Fibroblast of skin of back (primary cell): Measurements from ENCODE around the gene TMEM209. TPM values are rescaled to one million over a fixed set of nuclear protein-coding genes. Genes with fewer than 3 reads are reported as not detected.
A peak's percentile ranks its signal among the peaks of the same experiment; 100 is the strongest.
"Not testable (repeated sequence)": the region's sequence is repeated elsewhere in the genome, so short reads cannot be mapped to it uniquely, and the experiment has no call there.

Experiments used
- DNase-seq: peaks from one replicate; pipeline ENCODE4 v3.0.0-alpha.2; 2013
- polyA plus RNA-seq, 2 experiments: library from polyadenylated mRNA; unstranded; fragments of 120-200 nt; gene quantifications; one replicate each; pipeline ENCODE4 v1.2.1, GENCODE V29; 2013; ENCODE audit not compliant: insufficient read length in 2 of 2

The TMEM209 gene
- polyA plus RNA-seq (2013, experiment 1 of 2; ENCODE audit: insufficient read length), result 10.8 TPM
- polyA plus RNA-seq (2013, experiment 2 of 2; ENCODE audit: insufficient read length), result 7.7 TPM

DNA sequence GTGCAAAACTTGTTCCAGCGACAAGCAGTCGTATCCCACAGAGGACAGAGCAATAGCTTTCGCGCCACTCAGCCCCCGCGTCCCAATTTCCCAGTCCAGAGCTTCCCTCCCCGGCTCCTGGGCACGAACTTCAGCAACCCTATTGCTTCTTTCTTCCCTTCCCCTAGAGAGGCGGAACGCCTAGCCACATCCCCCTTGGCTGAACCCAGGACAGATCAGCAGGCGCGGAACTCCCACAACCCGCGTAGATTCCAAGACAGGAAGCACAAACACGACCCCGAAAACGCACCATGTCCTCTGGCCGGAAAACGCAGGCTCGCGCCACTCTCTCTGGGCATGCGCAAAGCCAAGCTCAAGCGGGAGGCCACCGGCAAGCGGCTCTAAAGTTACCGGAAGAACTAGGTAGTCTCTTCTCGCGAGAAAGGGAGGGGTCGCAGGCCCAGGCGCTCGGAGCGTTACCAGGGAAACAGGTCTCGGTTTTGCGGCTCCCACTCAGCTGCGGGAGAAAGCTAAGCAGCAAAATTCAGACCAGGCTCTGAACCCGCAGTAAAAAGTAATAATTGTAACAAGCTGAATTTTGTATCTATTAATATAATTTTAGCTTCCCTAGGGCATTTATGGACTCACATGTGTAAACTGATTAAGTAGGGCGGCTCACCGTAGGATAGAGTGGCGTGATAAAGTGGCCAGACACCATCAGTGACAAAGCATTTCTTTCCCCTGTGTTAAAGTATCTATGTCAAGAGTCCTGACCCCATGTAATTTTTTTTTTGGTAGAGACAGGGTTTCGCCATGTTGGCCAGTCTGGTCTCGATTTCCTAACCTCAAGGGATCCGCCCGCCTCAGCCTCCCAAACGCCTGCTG, at the start of gene TMEM209:
TMEM209 (minus strand) TSS at position 323 of the 864 bp plus-strand sequence; CDS start at position 292, 31 bp downstream.
- peak; percentile 97 for DNase-seq

DNA sequence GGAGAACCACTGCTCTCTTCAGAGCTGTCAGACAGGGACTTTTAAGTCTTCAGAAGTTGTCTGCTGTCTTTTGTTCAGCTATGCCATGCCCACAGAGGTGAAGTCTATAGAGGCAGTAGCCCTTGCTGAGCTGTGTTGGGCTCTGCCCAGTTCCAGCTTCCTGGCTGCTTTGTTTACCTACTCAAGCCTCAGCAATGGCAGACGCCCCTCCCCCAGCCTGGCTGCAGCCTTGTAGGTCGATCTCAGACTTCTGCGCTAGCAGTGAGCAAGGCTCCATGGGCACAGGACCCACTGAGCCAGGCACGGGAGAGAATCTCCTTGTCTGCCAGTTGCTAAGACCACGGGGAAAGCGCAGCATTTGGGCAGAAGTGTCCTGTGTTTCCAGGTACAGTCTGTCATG, 49.3 kb upstream of the TMEM209 start:
- no peak for DNase-seq

DNA sequence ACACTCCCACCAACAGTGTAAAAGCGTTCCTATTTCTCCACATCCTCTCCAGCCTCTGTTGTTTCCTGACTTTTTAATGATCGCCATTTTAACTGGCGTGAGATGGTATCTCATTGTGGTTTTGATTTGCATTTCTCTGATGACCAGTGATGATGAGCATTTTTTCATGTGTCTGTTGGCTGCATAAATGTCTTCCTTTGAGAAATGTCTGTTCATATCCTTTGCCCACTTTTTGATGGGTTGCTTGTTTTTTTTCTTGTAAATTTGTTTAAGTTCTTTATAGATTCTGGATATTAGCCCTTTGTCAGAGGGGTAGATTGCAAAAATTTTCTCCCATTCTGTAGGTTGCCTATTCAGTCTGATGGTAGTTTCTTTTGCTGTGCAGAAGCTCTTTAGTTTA, 44.4 kb upstream of the TMEM209 start:
- DNase-seq, result not testable (repeated sequence)

DNA sequence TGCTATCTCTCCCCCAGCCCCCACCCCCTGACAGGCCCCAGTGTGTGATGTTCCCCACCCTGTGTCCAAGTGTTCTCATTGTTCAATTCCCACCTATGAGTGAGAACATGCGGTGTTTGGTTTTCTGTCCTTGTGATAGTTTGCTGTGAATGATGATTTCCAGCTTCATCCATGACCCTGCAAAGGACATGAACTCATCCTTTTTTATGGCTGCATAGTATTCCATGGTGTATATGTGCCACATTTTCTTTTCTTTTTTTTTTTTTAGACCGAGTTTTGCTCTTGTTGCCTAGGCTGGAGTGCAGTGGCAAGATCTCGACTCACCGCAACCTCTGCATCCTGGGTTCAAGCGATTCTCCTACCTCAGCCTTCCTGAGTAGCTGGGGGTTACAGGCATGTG, 43.6 kb upstream of the TMEM209 start:
- not testable (repeated sequence) for DNase-seq

DNA sequence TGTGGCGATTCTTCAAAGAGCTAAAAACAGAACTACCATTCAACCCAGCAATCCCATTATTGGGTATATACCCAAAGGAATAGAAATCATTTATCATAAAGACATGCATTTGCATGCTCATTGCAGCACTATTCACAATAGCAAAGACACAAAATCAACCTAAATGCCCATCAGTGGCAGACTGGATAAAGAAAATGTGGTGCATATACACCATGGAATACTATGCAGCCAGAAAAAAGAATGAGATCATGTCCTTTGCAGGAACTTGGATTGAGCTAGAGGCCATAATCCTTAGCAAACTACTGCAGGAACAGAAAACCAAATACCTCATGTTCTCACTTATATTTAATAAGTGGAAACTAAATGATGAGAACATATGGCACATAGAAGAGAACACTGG, 41.3 kb upstream of the TMEM209 start:
- DNase-seq, result not testable (repeated sequence)

DNA sequence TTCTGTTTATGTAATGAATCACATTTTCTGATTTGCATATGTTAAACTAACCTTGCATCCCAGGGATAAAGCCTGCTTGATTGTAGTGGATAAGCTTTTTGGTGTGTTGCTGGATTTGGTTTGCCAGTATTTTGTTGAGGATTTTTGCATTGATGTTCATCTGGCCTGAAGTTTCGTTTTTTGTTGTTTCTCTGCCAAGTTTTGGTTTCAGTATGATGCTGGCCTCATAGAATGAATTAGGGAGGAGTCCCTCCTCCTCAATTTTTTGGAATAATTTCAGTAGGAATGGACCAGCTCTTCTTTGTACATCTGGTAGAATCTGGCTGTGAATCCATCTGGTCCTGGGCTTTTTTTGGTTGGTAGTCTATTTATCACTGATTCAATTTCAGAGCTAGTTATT, 38.3 kb upstream of the TMEM209 start:
- DNase-seq, result peak; percentile 3

DNA sequence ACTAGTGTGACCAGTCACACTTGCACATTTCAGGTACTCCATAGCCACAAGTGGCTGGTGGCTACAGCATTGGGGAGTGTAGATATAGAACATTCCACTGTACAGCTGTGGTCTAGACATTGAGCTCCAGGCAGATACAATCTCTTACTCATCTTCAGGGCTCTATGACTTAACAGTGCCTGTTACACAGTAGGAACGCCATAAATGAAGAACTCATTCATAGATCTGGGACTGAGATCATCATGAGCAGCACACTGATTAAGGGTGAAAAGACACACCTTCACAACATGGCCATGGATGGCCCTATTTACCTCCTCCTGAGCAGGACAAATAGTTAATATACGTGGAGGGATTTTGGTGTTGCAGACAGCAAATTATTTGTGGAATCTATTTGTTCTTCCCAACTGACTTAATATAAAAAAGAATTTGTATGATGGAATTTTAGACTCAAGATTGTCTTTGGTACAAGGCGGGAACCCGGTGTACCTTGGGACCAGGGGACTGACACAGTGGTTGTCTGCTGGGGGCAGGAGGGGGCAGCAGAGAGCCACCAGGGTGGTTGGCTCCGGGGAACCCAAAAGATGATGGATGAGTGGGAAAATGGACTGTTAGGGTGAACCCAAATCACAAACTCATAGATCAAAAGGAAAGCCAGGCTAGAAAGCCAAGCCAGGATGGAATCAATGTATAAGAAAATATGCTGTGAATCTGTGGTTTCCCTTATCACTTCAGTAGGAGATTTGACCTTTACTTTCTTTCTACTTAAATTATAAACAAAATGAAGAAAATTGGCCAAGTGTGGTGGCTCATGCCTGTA, 37.2 kb upstream of the TMEM209 start:
- DNase-seq, result peak; percentile 54

DNA sequence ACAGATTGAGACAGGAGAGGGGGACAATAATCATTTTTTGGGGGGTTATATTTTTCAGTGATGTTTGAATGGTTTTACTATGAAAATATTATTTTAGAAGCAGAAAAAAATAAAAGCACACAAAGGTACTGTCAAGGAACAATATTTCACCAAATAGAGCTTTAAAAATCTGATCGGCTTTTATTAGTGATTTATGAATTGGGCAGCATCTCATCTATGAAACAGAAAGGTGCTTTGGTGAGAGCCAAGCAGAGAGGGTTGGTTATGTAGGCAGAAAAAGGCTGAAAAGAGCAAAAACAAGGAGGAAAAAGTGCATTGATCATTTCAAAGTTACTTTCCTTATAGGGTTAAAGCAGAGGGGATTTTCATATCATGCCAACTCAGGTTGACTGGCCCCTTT, 35.0 kb upstream of the TMEM209 start:
- no peak for DNase-seq

DNA sequence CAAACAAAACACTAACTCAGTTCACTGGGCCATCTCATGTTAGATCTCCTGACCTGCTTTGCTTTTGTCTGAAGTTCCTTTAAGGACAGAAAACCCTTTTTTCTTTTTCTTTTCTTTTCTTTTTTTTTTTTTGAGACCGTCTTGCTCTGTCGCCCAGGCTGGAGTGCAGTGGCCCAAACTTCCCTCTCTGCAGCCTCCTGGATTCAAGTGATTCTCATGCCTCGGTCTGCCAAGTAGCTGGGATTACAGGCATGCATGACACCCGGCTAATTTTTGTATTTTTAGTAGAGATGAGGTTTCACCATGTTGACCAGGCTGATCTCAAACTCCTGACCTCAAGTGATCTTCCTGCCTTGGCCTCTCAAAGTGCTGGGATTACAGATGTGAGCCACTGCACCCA, 31.2 kb upstream of the TMEM209 start:
- not testable (repeated sequence) for DNase-seq

DNA sequence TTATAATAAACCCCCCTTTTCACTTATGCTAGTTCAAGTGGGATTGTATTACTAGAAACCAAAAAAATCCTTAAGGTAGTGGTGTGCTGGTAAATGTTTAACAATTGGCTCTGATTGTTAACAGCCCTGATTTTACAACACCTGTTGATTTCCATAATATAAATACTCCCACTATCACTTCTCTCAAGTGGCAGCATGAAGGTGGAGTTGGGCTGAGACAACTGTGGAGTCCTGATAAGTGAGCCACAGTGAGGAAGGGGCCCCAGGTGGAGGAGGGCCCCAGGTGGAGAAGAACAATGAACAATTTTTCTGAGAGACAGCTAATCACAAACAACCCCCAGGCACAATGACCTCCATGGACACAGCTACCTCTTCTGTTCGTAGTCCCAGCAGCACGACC, 28.9 kb upstream of the TMEM209 start:
- DNase-seq, result no peak

DNA sequence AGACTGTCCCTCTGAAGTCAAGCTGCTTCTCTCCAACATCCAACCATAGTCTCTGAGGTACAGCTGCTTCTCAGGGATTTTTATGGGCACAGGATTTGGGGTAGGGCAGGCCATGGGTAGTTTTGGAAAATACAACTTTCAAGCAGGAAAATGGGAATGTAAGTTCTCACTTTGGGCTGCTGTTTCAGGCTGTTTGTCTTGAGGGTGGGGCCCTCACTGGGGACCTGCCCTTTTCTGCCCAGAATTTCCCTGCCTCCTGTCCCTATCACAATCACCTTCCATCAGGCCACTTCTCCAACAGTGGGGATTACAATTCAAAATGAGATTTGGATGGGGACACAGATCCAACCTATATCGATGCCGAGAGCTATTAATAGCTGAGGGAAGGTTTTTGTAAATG, 27.0 kb upstream of the TMEM209 start:
- DNase-seq, result no peak

DNA sequence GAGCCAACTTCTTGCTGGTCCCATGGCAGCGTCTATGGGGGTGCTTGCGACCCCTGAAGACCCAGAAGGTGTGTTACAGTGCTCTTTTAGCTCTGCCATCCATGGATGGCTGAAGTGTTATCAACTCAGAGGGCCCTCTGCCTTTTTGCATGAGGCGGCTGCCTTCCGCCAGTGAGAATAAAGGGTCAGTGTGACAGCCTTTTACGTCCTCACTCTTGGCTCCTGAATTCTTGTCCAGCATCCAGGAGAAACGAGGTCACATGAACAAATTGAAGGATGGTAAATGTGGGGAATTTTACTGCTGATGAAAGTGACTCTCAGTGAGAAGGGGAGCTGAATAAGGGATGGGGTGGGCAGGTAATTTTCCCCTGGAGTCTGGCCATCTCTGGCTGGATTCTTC, 26.6 kb upstream of the TMEM209 start:
- DNase-seq, result no peak

DNA sequence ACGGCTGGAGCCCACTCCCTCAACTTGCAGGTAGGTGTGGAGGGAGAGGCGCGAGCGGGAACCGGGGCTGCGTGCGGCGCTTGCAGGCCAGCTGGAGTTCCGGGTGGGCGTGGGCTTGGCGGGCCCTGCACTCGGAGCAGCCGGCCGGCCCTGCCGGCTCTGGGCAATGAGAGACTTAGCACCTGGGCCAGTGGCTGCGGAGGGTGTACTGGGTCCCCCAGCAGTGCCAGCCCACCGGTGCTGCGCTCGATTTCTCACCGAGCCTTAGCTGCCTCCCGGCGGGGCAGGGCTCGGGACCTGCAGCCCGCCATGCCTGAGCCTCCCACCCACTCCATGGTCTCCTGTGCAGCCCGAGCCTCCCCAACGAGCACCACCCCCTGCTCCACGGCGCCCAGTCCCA, 24.8 kb upstream of the TMEM209 start:
- DNase-seq, result not testable (repeated sequence)

DNA sequence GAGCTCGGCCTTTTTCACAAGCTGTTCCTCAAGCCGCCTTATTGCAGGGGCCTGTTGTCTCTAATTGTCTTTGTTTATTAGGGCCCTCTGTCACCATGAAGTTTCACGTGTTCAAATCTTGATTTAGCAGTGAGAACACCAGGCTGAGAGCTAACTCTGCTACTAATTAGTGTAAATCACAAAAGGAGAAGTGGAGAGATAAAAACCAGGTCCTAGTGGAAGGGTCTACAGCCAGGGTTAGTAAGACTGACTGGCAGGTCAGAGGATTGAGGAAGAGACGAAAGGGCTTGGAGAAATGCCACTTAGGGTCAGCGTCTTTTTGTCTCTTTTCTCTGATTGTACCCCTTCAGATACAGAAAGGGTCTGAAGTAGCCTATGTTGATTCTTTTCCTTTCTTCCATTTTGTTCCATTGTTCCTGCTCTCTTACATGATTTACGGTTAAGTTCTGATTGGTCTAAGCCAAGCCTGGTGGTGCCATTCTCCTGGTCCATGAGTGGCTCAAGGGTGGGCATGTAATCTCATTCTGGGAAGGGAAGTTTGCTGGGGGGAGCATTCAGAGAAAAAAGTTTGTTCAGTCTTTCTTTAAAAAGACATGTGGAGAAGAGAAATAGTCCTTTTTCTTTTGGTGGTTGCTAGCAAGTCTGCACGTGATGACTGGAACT, 23.8 kb upstream of the TMEM209 start:
- DNase-seq, result no peak

DNA sequence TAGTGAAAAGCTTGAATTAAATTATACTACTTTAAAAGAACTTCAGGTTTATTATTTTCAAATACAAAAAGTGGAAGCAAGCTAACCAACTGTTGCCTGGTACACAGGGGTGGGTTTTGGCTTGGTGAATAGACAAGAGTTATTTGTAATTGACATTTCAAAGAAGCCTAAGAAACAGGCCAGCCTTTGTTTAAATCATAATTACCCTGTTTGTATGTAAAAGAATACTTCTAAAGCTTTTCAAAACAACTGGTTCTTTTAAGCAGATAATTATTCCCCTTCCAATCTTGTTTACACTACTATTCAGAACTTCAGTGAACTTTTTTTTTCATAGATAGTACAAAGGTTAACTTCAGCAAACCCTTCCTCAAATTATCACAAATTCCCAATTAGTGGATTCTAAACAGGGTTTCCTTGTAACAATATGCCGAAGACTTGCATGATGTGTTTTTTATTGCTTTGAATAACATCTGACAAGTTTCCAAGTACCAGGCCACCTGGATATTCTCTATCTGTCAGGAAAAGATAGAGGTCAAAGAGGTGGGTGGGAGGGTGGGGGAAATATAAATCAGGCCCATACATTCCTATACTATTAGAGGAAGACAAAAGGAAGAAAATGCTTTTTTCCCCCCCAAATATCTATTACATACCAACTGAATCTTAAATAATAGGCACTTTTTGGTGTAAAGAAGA, 22.8 kb upstream of the TMEM209 start:
- no peak for DNase-seq

DNA sequence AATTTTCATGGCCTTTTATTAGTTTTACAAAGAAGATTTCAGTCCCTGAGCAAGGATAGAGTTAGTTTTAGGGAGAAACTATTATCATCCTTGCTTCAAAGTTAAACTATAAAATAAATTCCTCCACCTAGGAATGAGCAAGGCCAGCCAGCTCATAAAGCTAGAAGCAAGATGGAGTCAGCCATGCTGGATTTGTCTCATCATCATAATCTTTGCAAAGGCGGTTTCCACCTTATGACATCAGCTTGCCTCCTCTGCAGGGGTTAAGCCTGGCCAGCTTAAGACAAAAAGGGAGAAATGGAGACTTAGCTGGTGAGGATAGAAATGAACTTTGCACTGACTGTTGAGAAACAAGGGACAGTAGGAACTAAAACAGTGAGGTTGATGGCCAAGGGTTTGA, 21.1 kb upstream of the TMEM209 start:
- DNase-seq, result no peak

DNA sequence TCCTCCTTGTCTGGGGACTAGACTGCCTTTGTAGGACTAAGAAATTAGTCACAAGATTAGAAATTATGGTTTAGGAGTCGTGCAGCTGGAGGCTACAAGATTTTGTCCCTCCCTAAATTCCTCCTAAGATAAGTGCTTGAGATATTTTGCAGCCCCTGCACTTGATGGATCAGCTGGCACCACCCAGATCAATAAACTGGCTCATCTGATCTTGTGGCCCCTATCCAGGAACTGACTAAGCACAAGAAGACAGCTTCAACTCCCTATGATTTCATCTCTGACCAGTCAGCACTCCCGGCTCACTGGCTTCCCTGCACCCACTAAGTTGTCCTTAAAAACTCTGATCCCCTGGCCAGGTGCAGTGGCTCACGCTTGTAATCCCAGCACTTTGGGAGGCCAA, 19.7 kb upstream of the TMEM209 start:
- DNase-seq, result not testable (repeated sequence)

DNA sequence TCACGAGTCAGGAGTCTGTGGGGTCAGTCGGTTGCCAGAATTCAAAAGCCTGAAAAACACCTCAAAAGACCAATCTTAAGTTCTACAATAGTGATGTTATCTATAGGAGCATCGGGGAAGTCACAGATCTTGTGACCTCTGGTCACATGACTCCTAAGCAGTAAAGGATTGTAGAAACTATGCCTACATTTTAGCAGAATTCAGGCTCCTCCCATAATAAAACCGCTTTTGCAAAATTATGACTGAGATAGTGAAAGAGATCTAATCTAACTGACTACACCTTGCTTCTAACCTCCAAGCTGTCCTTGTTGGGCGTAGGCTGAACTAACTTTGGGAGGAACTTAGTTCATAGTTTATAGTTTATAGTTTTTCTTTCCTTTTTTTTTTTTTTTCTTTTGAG, 19.0 kb upstream of the TMEM209 start:
- no peak for DNase-seq

DNA sequence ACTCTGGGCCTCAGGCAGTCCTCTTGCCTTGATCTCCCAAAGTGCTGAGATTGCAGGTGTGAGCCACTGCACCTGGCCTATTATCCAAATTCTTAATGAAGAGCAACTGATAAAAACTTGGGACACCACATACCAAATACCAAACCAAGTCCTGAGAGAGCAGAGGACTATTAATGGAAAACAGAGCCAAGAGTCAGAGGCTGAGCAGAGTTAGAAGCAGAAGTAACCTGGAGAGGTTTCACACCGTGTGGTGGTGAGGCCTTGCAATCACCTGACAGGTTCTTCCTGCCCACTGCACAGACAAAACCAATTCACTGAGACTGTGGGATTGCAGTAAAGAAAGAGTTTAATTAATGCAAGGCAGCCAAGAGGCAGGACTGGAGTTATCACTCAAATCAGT, 18.4 kb upstream of the TMEM209 start:
- no peak for DNase-seq

DNA sequence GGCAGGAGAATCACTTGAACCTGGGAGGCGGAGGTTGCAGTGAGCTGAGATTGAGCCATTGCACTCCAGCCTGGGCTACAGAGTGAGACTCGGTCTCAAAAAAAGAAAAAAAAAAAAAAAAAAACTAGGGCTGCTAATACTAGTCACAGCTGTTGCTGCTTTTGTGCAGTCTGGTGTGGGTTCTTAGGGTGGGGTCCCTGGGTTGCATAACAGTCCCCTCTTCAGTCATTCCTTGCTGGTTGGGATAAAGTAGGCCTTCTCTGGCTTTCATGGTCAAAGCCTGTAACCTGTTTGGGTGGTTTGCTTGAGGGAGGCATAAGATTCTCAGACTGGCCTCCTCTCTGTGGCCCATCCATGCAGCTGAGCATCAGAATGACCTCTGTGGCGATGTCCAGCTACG, 16.5 kb upstream of the TMEM209 start:
- DNase-seq, result no peak

DNA sequence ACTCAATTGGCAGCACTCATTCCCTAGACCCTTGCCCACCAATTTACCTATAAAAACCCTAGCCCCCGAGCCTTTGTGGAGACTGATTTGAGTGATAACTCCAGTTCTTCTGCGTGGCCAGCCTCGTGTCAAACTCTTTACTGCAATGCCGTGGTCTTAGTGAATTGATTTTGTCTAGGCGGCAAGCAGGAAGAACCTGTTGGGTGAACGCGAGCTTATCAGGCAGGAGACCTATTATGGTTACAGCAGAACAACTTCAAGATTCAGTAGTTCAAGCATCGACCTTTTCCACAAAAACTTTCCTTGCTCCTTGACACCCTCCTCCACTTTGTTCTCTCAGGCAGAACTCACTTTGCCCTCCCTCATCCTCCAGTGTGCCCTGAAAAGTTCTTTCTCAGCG, 14.7 kb upstream of the TMEM209 start:
- DNase-seq, result no peak
